ENCODE results near the gene SLC41A3.

Gene SLC41A3

GRCh38 chr3:126028096-126028495, 55.8 kb downstream of the SLC41A3 start:
- no peak for DNase-seq (ENCODE audit: low spot score)
- no peak overlapping the region for H3K27ac ChIP-seq
- ChIA-PET CTCF (no interaction called here), POLR2A (ENCODE audit: low non-redundant PET) (no interaction called here)
- TF ChIP-seq CTCF (conservative IDR thresholded peaks at IDR 0.05; ENCODE audit: low read depth) = no peak

GRCh38 chr3:126026761-126027160, 57.2 kb downstream of the SLC41A3 start:
- TF ChIP-seq CTCF (conservative IDR thresholded peaks at IDR 0.05; ENCODE audit: low read depth) = no peak
- DNase-seq (ENCODE audit: low spot score) = no peak
- ChIA-PET CTCF (no interaction called here), POLR2A (ENCODE audit: low non-redundant PET) (no interaction called here)
- no peak overlapping the region for H3K27ac ChIP-seq

- ChIA-PET CTCF (no interaction called here), POLR2A (ENCODE audit: low non-redundant PET) (no interaction called here)
- H3K27ac ChIP-seq = no peak overlapping the region
- TF ChIP-seq CTCF (conservative IDR thresholded peaks at IDR 0.05; ENCODE audit: low read depth) = no peak
- no peak for DNase-seq (ENCODE audit: low spot score)
Measured at GRCh38 chr3:126026277-126026751, 57.6 kb downstream of the SLC41A3 start.

GRCh38 chr3:126025862-126026261, 58.1 kb downstream of the SLC41A3 start:
- CTCF ChIA-PET = no interaction called here
- no peak for TF ChIP-seq CTCF (conservative IDR thresholded peaks at IDR 0.05; ENCODE audit: low read depth)
- DNase-seq (ENCODE audit: low spot score) = no peak
- H3K27ac ChIP-seq = no peak overlapping the region
- POLR2A ChIA-PET (ENCODE audit: low non-redundant PET) = no interaction called here

GRCh38 chr3:126025116-126025729, 58.7 kb downstream of the SLC41A3 start:
- no peak for TF ChIP-seq CTCF (conservative IDR thresholded peaks at IDR 0.05; ENCODE audit: low read depth)
- DNase-seq (ENCODE audit: low spot score) = no peak
- H3K27ac ChIP-seq = no peak overlapping the region
- ChIA-PET POLR2A (ENCODE audit: low non-redundant PET) (no interaction called here), CTCF (no interaction called here)

- ChIA-PET POLR2A (ENCODE audit: low non-redundant PET) (no interaction called here), CTCF (interaction anchor here (0.6 kb wide), 1 partner anchor 22 kb away, joined by 3 read pairs; no protein-coding TSS in a partner anchor)
- H3K27ac ChIP-seq = no peak overlapping the region
- no peak for DNase-seq (ENCODE audit: low spot score)
- TF ChIP-seq CTCF (conservative IDR thresholded peaks at IDR 0.05; ENCODE audit: low read depth) = no peak
Measured at GRCh38 chr3:126024049-126024854, 59.7 kb downstream of the SLC41A3 start.
